Stimulated activated CD4-positive, alpha-beta T cell treated with anti-CD3 and anti-CD28 coated beads, TNF-alpha, amount 100 ng/mL, for 48 hours (primary cell): ENCODE measurements around the gene PHKG1.
A peak's percentile ranks its signal among the peaks of the same experiment; 100 is the strongest.
"Not testable (repeated sequence)": the region's sequence is repeated elsewhere in the genome, so short reads cannot be mapped to it uniquely, and the experiment has no call there.

Experiments
- DNase-seq, 3 donors: peaks; one replicate each; pipeline ENCODE4 v3.0.0-alpha.2; 2020; ENCODE audit warnings: low read depth in 3 of 3

PHKG1 gene

DNA sequence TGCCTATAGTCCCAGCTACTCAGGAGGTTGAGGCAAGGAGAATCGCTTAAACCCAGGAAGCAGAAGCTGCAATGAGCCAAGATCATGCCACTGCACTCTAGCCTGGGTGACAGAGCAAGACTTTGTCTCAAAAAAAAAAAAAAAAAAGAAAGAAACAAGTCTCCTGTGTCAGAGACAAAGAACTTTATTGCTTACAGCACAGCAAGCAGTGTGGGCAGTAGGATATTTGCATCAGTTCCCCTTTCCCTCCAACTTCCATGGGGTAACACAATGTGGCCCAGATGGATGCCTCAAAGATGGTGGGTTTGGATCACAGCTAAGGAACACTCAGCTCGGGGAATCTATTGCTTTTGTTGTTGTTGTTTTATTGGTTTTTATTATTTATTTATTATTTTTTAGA lies 47.0 kb downstream of the PHKG1 start:
- DNase-seq = not testable (repeated sequence)

DNA sequence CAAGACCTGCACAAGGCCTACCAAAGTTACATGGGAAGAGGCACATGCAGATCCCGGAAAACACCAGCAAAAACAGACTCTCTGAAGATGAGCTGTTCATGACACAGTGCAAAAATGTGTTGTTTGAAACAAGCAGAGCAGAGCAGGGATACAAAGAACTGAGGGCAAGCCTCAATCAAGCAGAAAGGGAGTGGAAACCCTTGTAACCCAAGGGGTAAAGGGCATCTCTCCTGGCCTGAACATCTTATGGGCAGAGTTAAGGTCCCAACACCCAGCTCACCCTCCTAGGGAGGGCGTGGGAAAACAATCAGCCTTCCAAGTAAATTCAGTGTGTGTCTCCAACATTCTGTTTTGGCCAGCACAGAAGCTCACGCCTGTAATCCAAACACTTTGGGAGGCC lies 52.0 kb downstream of the PHKG1 start:
- no peak for DNase-seq

DNA sequence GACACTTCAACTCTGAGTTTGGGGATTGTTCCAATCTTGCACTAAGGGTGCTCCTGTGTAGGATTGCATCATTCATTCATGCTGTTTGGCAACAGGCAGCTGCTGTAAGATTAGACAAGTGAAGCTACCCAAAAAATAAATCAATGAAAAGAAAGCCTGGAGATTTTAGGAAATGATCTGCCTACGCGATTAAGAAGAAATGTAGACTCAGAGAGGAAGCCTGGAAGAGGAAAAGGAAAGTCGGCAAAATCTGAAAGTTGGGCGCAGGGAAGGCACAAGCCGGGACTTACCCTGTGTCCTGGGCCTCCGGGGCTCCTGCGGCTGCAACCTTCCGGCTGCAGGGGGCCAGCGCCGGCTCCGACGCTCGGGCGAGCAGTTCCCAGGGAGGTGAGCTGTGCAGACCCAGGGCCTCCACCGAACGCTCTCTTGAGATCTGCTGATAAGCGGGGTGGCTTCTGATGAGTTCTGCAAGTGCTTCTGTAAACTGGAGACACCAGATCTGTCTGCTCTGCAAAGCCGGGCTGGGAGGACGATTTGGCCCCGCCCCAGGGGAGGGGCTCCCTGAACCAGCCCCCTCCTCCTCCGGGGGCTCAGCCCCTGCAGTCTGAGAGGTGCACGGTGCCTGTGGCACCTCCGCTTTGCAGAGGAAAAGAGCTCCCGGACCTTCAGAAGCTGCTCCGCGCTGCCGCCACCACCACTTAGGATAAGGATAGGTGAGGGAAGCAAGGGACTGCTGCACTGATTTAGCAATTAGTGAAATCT lies 58.9 kb downstream of the PHKG1 start:
- DNase-seq = peak; percentile 24 to 49 (median 38)

GRCh38 chr7:56032578-56032977 lies 60.2 kb downstream of the PHKG1 start:
- DNase-seq = not testable (repeated sequence)

DNA sequence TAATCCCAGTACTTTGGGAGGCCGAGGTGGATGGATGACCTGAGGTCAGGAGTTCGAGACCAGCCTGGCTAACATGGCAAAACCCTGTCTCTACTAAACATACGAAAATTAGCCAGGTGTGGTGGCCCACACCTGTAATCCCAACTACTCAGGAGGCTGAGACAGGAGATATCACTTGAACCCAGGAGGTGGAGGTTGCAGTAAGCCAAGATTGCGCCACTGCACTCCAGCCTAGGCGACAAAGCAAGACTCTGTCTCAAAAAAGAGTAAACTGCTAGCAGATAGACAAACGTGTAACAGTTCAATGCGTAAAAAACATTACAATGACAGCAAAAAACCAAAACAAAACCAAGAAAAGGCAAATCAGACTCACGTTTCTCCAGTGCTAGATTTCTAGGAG lies 61.2 kb downstream of the PHKG1 start:
- not testable (repeated sequence) for DNase-seq

DNA sequence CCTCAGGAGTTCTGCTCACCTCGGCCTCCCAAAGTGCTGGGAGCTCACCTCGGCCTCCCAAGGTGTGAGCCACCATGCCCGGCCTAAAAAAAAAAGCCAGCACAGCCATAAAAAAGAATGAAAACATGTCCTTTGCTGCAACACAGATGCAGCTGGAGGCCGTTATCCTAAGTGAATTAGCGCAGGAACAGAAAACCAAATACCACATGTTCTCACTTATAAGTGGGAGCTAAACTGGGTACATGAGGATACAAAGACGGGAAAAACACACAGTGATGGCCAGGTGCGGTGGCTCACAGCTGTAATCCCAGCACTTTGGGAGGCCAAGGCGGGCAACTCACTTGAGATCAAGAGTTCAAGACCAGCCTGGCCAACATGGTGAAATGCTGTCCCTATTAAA lies 62.4 kb downstream of the PHKG1 start:
- no peak for DNase-seq
